ENCODE measurements around the gene PRAMEF1. TPM values are rescaled to one million over a fixed set of nuclear protein-coding genes. Genes with fewer than 3 reads are reported as not detected.
"Not testable (repeated sequence)": the region's sequence is repeated elsewhere in the genome, so short reads cannot be mapped to it uniquely, and the experiment has no call there.

PRAMEF1 gene, protein sequence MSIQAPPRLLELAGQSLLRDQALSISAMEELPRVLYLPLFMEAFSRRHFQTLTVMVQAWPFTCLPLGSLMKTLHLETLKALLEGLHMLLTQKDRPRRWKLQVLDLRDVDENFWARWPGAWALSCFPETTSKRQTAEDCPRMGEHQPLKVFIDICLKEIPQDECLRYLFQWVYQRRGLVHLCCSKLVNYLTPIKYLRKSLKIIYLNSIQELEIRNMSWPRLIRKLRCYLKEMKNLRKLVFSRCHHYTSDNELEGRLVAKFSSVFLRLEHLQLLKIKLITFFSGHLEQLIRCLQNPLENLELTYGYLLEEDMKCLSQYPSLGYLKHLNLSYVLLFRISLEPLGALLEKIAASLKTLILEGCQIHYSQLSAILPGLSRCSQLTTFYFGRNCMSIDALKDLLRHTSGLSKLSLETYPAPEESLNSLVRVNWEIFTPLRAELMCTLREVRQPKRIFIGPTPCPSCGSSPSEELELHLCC
- polyA plus RNA-seq (ENCODE audit: insufficient read length in 10 of 10), result not detected
- long read RNA-seq, donor 1, result 0 reads
- long read RNA-seq, donor 2, result 0 reads
- long read RNA-seq, donor 3, result 0 reads
- long read RNA-seq, donor 4, result 0 reads
- long read RNA-seq, donor 5, result 0 reads
- long read RNA-seq, donor 6, result 0 reads
- long read RNA-seq, donor 7, result 0 reads
- long read RNA-seq, donor 8, result 0 reads
- long read RNA-seq, donor 9, result 0 reads

DNA sequence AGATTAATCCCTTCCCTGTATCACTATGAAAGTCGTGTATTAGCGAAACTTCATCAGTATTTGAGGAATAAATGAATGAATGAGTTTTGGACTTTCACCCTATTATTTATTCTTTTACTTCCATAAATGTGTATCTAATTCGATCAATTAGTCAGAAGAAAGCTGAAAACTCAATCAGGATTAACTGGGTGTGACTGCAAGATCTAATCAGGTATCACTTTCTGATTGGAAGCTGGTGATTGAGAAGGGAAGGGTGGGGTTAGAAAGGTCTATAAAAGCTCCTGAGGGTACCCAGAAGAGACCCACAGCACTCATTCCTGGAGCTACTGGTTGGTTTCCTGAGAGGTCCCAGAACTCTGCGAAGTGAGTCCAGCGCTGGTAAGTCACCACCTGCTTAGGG, at the start of gene PRAMEF1:
Gene PRAMEF1 (plus strand): TSS at position 301 of the 400 bp plus-strand sequence. CDS start 1,831 bp downstream, outside the sequence.
- DNase-seq, result not testable (repeated sequence)

DNA sequence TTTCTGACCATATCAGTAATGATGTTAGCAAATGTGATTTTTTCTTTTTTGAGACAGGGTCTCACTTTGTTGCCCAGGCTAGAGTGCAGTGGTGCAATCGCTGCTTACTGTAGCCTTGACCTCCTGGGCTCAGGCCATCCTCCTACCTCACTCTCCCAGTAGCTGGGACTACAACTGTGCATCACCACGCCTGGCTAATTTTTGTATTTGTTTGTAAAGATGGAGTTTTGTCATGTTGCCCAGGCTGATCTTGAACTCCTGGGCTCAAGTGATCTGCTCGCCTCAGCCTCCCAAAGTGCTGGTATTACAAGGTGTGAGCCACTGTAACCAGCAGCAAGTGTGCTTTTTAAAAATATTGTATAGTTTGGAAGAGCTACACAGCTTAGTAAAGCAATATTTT, 49.3 kb upstream of the PRAMEF1 start:
- DNase-seq, result no peak

DNA sequence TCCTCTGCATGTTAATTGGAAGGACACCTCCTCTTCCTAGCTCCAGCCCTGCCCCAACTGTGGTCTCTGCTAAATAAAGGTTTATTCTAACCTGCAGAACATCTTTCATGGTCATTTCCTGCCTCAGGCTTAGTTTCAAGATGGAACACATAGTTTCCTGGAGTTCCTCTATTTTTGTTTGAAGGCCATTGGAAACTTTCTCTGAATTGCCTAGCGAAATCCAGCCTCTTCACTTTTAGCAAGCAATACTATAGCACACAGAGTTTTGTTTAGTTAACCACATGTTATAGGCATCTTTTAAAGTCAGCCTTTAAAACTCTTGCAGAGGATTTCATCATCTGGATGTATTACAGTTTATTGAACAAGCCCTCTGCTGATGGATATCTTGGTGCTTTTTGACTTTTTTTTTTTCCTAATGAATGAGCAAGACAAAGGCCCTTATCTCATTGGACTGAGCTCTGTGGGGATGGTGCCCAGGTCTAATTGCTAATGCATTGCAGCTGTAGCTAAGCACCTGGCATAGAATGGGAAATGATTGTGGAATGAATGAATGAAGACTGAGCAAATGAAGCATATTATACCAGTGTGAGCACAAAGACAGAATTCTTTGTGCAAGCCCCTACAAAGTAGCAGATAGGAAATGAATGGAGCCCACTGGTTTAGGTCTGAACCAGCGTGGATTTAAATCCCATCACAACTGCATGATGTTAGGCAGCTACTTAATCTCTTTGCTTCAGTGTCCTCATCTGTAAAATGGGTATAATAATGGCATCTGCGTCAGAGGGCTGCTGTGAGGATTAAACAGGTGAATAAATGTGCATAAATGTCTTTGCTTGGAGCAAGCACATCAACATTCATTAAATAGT, 45.8 kb upstream of the PRAMEF1 start:
- DNase-seq, result no peak

DNA sequence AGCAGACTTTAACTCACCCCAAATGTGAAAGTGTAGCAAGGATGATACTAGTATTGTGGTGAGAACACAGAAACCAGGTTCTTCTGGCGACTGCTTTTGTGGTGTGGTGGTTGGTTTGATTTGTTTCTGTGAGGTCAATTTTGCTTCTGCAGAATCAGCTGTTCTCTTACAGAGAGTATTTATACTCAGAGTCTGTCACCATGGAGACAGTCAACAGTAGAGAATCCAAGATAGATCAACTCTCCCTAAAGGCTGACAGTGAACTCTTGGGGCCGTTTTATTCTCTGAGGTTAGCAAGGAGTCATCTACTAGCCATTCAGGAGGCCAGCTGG, 45.2 kb upstream of the PRAMEF1 start, which contains the start of gene CFAP107:
Gene CFAP107 (plus strand): TSS at position 209 of the 332 bp plus-strand sequence. CDS start 231 bp downstream, outside the sequence.
- DNase-seq, result peak in 2 of 3 donors; percentile 3 to 8

DNA sequence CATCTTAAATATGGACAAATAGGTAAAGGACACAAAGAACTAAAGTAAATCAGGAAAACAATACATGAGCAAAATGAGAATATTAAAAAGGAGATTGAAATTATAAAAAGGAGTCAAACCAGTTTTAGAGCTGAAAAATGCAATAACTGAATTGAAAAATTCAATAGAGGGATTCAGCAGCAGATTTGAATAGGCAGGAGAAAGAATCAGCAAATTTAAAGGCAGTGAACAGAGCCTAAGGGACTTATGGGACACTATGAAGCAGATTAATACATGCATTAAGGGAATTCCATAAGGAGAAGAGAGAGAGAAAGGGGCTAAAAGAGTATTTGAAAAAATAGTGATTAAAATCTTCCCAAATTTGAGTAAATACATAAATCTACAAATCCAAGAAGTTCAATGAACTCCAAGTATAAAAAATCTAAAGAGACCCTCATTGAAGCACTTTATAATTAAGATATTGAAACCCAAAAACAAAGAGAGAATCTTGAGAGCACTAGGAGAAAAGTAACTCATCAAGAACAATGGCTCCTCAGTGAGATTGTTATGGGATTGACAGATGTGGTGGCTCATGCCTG, 42.3 kb upstream of the PRAMEF1 start:
- no peak for DNase-seq

- DNase-seq, result no peak
These were observed 36.5 kb upstream of the PRAMEF1 start for GRCh38 chr1:12754738-12755137.

DNA sequence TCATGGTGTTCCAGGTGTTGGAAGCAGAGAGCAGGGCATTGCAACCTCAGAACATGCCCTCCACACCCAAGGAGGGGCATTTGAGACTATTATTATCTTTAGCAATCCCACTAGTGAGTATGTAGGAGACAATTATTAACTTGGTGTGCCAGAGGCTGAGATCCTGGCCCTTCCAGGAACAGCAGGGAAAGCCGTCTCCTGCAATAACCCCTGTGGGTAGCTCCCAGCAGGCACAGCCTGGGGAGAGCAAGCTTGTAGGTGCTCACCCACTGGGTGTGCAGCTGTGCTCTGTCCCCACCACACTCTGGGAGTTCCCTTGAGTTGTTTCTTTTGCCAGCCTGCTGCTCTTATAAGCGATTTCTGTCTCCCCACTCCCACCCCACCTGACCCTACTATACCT, 34.9 kb upstream of the PRAMEF1 start:
- no peak for DNase-seq

- peak in 2 of 3 donors; percentile 6 to 26 for DNase-seq
These were observed 34.3 kb upstream of the PRAMEF1 start for GRCh38 chr1:12756768-12757413.

- DNase-seq, result no peak
These were observed 33.4 kb upstream of the PRAMEF1 start for GRCh38 chr1:12757836-12758235.

DNA sequence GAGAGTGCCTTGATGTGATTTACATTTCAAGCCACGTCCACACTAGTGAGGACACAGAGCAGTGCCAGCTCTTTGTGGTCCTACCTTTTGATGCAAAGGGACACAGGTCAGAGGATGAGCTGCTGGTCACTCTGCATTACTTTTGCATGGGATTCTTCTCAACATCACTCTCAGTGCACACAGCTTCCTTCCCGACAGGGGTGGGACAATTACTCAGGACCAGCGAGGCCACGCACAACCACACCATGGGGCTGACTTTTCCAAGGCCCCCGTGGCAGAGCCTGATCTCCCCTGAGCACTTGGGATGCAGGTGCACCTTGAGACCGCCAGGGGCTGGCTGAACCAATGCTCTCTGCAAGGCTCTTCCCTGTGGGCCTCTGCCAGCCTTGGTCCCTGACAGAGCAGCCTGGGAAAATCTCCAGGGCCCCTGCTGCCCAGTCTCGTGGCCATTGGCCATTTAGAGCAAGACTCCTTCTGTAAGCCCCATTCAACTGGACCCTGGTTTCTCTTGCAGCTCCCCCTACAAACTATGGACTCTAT, 30.9 kb upstream of the PRAMEF1 start:
- no peak for DNase-seq

GRCh38 chr1:12761781-12762180, 29.4 kb upstream of the PRAMEF1 start:
- no peak for DNase-seq

GRCh38 chr1:12762766-12763165, 28.4 kb upstream of the PRAMEF1 start:
- no peak for DNase-seq

GRCh38 chr1:12763479-12763878, 27.7 kb upstream of the PRAMEF1 start:
- DNase-seq, result no peak

GRCh38 chr1:12764016-12764415, 27.2 kb upstream of the PRAMEF1 start:
- DNase-seq, result no peak

GRCh38 chr1:12769031-12769430, 22.2 kb upstream of the PRAMEF1 start:
- DNase-seq, result no peak

DNA sequence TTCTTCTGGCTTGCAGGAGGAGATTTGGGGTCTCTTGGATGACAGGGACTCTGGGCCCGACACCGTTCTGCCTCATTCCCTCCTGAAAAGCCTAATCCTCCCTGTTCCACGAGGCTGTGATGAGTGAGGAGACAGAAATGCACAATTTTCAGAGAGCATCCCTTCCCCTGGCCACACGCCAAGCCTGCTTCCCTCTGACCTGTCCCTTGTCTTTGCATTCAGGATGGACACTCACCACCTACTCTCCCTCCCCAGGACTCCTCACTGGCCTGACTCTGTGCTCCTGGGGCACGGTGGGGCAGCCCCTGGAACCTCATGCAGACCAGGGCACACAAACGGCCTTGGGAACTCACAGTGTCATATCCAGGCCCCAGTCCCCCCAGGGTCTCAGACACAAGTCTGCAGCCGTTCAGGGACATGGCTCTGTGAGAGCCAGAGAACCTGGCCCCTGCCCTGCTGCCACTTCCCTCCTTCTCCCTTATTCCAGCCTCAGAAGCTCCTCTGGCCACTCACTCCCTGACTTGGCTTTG, 21.2 kb upstream of the PRAMEF1 start:
- no peak for DNase-seq

GRCh38 chr1:12770620-12771019, 20.6 kb upstream of the PRAMEF1 start:
- DNase-seq, result no peak

DNA sequence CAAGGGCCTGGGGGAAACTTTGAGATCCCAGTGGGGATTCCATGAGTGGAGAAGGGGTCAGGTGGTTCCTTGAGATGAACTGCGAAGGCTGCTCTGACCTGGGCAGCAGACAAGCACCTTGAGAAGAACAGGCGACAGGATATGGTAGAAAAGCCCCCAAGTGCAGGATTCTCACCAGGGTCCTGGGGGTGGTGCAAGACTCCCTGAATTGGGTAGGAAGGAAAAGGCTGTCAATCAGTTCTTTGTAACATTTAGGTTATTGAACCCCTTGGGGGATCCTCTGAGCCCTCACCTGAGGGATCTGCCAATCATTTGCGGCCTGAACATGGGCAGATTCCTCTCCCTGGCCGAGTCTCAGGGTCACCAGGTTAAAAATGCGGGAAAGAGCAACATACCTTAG, 20.0 kb upstream of the PRAMEF1 start:
- DNase-seq, result no peak

GRCh38 chr1:12772520-12772919, 18.7 kb upstream of the PRAMEF1 start:
- DNase-seq, result no peak

GRCh38 chr1:12773438-12773837, 17.8 kb upstream of the PRAMEF1 start, which contains the start of gene PRAMEF12:
PRAMEF12 (plus strand) TSS chr1:12773738; CDS start chr1:12774868, 1,130 bp downstream.
- no peak for DNase-seq
